PC-9 (cell line): Measurements from ENCODE around the gene EPHA1. TPM values are rescaled to one million over a fixed set of nuclear protein-coding genes. Genes with fewer than 3 reads are reported as not detected.

ENCODE experiments used
- BruUV-seq: library from RNA; stranded (reverse); fragments of 400-500 nt; replicated peaks from 2 replicates; lab custom pipeline; 2021; lab: Mats Ljungman, UMichigan
- CTCF ChIA-PET: fragments of 300-600 bp; sonication (Branson Sonifier 250); formaldehyde crosslinking; loops from one replicate; lab custom pipeline; 2022; ENCODE audit warnings: antibody characterized with exemption; lab: Charles Lee
- POLR2A ChIA-PET: fragments of 300-600 bp; sonication (Branson Sonifier 250); formaldehyde crosslinking; loops from one replicate; lab custom pipeline; 2022; ENCODE audit warnings: antibody characterized with exemption; ENCODE audit not compliant: unreplicated experiment; lab: Charles Lee
- DNase-seq, 2 experiments: peaks; one replicate each; pipeline versions ENCODE4 v3.0.0 to v3.0.0-alpha.2; 2015 to 2022; ENCODE audit warnings: mixed read lengths in 1 of 2
- H2AFZ ChIP-seq: fragments of 200-600 bp; sonication (generic); 2 replicates; pipeline ENCODE4 v1.8.1; 2017; ENCODE audit warnings: antibody characterized with exemption
- H3F3A ChIP-seq: fragments of 200-600 bp; sonication (generic); 2 replicates; pipeline ENCODE4 v1.8.1; 2017; ENCODE audit warnings: antibody characterized with exemption, mild to moderate bottlenecking, low read depth; ENCODE audit not compliant: insufficient read depth
- H3K27ac ChIP-seq: fragments of 200-600 bp; sonication (generic); 2 replicates; pipeline ENCODE4 v1.6.1; 2016; ENCODE audit warnings: mixed run types
- H3K27me3 ChIP-seq: fragments of 200-600 bp; sonication (generic); 2 replicates; pipeline ENCODE4 v1.6.1; 2016; ENCODE audit warnings: low read depth, mixed run types; ENCODE audit not compliant: insufficient read depth
- H3K36me3 ChIP-seq: fragments of 200-600 bp; sonication (generic); 2 replicates; pipeline ENCODE4 v1.6.1; 2016; ENCODE audit warnings: low read depth, mixed run types
- H3K4me1 ChIP-seq: fragments of 200-600 bp; sonication (generic); replicated peaks from 2 replicates; pipeline ENCODE4 v1.6.1; 2016; ENCODE audit warnings: mixed run types; ENCODE audit not compliant: insufficient read depth
- H3K4me2 ChIP-seq: fragments of 200-600 bp; sonication (generic); 2 replicates; pipeline ENCODE4 v1.6.1; 2017; ENCODE audit warnings: mixed run types
- H3K4me3 ChIP-seq: fragments of 200-600 bp; sonication (generic); 2 replicates; pipeline ENCODE4 v1.6.1; 2016; ENCODE audit warnings: mixed run types
- H3K79me2 ChIP-seq: fragments of 200-600 bp; sonication (generic); 2 replicates; pipeline ENCODE4 v1.6.1; 2017; ENCODE audit warnings: low read depth, mixed run types
- H3K9me2 ChIP-seq: fragments of 200-600 bp; sonication (generic); 2 replicates; pipeline ENCODE4 v1.8.1; 2017; ENCODE audit warnings: mild to moderate bottlenecking; ENCODE audit not compliant: insufficient read depth
- H3K9me3 ChIP-seq: fragments of 200-600 bp; sonication (generic); 2 replicates; pipeline ENCODE4 v1.8.1; 2016; ENCODE audit warnings: low read depth; ENCODE audit not compliant: insufficient read depth
- H4K20me1 ChIP-seq: fragments of 200-600 bp; sonication (generic); 2 replicates; pipeline ENCODE4 v1.8.1; 2017; ENCODE audit not compliant: insufficient read depth
- CTCF ChIP-seq: fragments of 200-600 bp; sonication (generic); conservative IDR thresholded peaks from 2 replicates; pipeline ENCODE4 v1.6.1; 2017; ENCODE audit warnings: mixed run types, antibody characterized with exemption, mild to moderate bottlenecking, moderate library complexity
- EZH2 ChIP-seq: fragments of 200-600 bp; sonication (generic); IDR thresholded peaks from 2 replicates; pipeline ENCODE4 v1.8.0; 2017; ENCODE audit warnings: antibody characterized with exemption, low read depth
- intact Hi-C: fragments of 100-400 bp; cut with micrococcal nuclease; formaldehyde crosslinking; loops from one replicate; pipeline ENCODE4 v1.10.0; 2022; ENCODE audit not compliant: unreplicated experiment
- total RNA-seq: library from RNA; stranded (reverse); gene quantifications from 2 replicates; pipeline ENCODE4 v1.2.3, GENCODE V29; 2021

EPHA1 gene
- total RNA-seq, 1 experiment from 2014 or later: 35.5 TPM

GRCh38 chr7:143358626-143359025 is 50.0 kb downstream of the EPHA1 start:
- no TSS peak for BruUV-seq
- TF ChIP-seq CTCF: no peak
- no peak for TF ChIP-seq EZH2
- H3F3A ChIP-seq: 0 out of 2 replicates have a peak, but pooled peaks cover 5% of the 10 kb centered on the region
- intact Hi-C loops: no loop called here
- no peak overlapping the region for H3K27ac ChIP-seq
- no peaks in the 10 kb centered on the region for H3K79me2 ChIP-seq
- H4K20me1 ChIP-seq: no peaks in the 10 kb centered on the region
- H3K4me1 ChIP-seq: peaks cover 9% of the 10 kb centered on the region; the same call in 1 of the 2 replicates
- H2AFZ ChIP-seq: no peak overlapping the region
- no peak overlapping the region for H3K4me3 ChIP-seq
- no peaks in the 10 kb centered on the region for H3K9me3 ChIP-seq
- no peak for DNase-seq
- POLR2A ChIA-PET: no interaction called here
- peaks cover 69% of the 10 kb centered on the region for H3K27me3 ChIP-seq
- H3K36me3 ChIP-seq: no peaks in the 10 kb centered on the region
- CTCF ChIA-PET: no interaction called here
- no peaks in the 10 kb centered on the region for H3K9me2 ChIP-seq
- H3K4me2 ChIP-seq: no peak overlapping the region

GRCh38 chr7:143356414-143357050 is 52.1 kb downstream of the EPHA1 start:
- Histone ChIP-seq H3K9me3 (no peaks in the 10 kb centered on the region), H3K79me2 (no peaks in the 10 kb centered on the region), H3K27ac (no peak overlapping the region), H3K4me2 (no peak overlapping the region), H4K20me1 (no peaks in the 10 kb centered on the region), H3K36me3 (no peaks in the 10 kb centered on the region), H3K4me3 (no peak overlapping the region), H3F3A (no peaks in the 10 kb centered on the region), H3K27me3 (peaks cover 52% of the 10 kb centered on the region), H3K9me2 (no peaks in the 10 kb centered on the region), H3K4me1 (peaks cover 6% of the 10 kb centered on the region; the same call in 1 of the 2 replicates), H2AFZ (no peak overlapping the region)
- TF ChIP-seq EZH2: no peak
- intact Hi-C loops: no loop called here
- POLR2A ChIA-PET: no interaction called here
- DNase-seq: no peak
- CTCF ChIA-PET: interaction anchor here (0.6 kb wide), 1 partner anchor 13 kb away, joined by 6 read pairs; no protein-coding TSS in a partner anchor
- BruUV-seq: no TSS peak

- H3K4me1 ChIP-seq: no peaks in the 10 kb centered on the region
- H3K9me3 ChIP-seq: no peaks in the 10 kb centered on the region
- no peaks in the 10 kb centered on the region for H3F3A ChIP-seq
- H3K27ac ChIP-seq: no peak overlapping the region
- TF ChIP-seq EZH2 (no peak), CTCF (no peak)
- no peaks in the 10 kb centered on the region for H3K36me3 ChIP-seq
- H3K4me2 ChIP-seq: no peak overlapping the region
- BruUV-seq: no TSS peak
- ChIA-PET CTCF (interaction anchor here (0.6 kb wide), 1 partner anchor 14 kb away, joined by 6 read pairs; no protein-coding TSS in a partner anchor), POLR2A (no interaction called here)
- H2AFZ ChIP-seq: no peak overlapping the region
- H3K9me2 ChIP-seq: no peaks in the 10 kb centered on the region
- no peaks in the 10 kb centered on the region for H4K20me1 ChIP-seq
- no peak for DNase-seq
- intact Hi-C loops: no loop called here
- H3K79me2 ChIP-seq: no peaks in the 10 kb centered on the region
- no peak overlapping the region for H3K4me3 ChIP-seq
- H3K27me3 ChIP-seq: peaks cover 48% of the 10 kb centered on the region
These were observed 52.9 kb downstream of the EPHA1 start for GRCh38 chr7:143355450-143356385.
